KMS-11 (cell line): Measurements from ENCODE around the gene GRK4.

Experiments
- H2AFZ ChIP-seq: fragments of 200-600 bp; sonication (generic); 2 replicates; pipeline ENCODE4 v1.6.1; 2016; ENCODE audit warnings: antibody characterized with exemption, mixed run types, low read depth
- H3K27ac ChIP-seq: fragments of 200-600 bp; sonication (generic); 2 replicates; pipeline ENCODE4 v1.6.1; 2016; ENCODE audit warnings: mild to moderate bottlenecking, mixed run types
- H3K27me3 ChIP-seq: fragments of 200-600 bp; sonication (generic); 2 replicates; pipeline ENCODE4 v1.6.1; 2017; ENCODE audit warnings: mild to moderate bottlenecking, low read depth, mixed run types, moderate library complexity; ENCODE audit not compliant: insufficient read depth
- H3K36me3 ChIP-seq: fragments of 200-600 bp; sonication (generic); 2 replicates; pipeline ENCODE4 v1.6.1; 2017; ENCODE audit warnings: mild to moderate bottlenecking, mixed run types; ENCODE audit not compliant: insufficient read depth
- H3K4me1 ChIP-seq: fragments of 200-600 bp; sonication (generic); 2 replicates; pipeline ENCODE4 v1.6.1; 2016; ENCODE audit warnings: mild to moderate bottlenecking, low read depth, mixed run types; ENCODE audit not compliant: poor library complexity, severe bottlenecking
- H3K4me2 ChIP-seq: fragments of 200-600 bp; sonication (generic); 2 replicates; pipeline ENCODE4 v1.7.0; 2016; ENCODE audit warnings: mild to moderate bottlenecking, mixed run types
- H3K4me3 ChIP-seq: fragments of 200-600 bp; sonication (generic); IDR thresholded peaks from 2 replicates; pipeline ENCODE4 v1.6.1; 2017; ENCODE audit warnings: low read depth, low read length, mixed read lengths; ENCODE audit not compliant: insufficient read depth
- H3K79me2 ChIP-seq: fragments of 200-600 bp; sonication (generic); 2 replicates; pipeline ENCODE4 v1.6.1; 2016; ENCODE audit warnings: low read depth, mixed run types; ENCODE audit not compliant: insufficient read depth
- H3K9ac ChIP-seq: fragments of 200-600 bp; sonication (generic); 2 replicates; pipeline ENCODE4 v1.6.1; 2016; ENCODE audit warnings: mild to moderate bottlenecking, mixed run types
- H4K20me1 ChIP-seq: fragments of 200-600 bp; sonication (generic); 2 replicates; pipeline ENCODE4 v1.6.1; 2016; ENCODE audit warnings: mild to moderate bottlenecking, mixed run types; ENCODE audit not compliant: insufficient read depth
- TF ChIP-seq, protein P1 (sequence below): fragments of 200-600 bp; sonication (generic); conservative IDR thresholded peaks from 2 replicates; pipeline ENCODE4 v1.6.1; 2017; ENCODE audit warnings: low read depth, mild to moderate bottlenecking, antibody characterized with exemption, low read length, moderate library complexity, mixed read lengths

Gene GRK4

DNA sequence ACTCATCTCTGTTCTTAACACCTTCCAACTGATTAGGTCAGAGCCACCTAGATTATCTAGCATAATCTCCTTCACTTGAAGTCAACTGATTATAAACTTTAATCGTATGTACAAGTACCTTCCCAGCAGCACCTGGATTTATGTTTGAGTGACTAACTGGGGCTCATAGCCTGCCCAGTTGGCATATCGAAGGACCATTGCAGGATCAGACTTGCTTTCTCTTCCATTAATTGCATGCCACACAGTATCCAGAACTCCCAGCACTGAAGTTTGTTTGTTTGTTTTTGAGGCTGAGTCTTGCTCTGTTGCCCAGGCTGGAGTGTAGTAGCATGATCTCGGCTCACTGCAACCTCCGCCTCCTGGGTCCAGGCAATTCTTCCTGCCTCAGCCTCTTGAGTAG is 27.9 kb downstream of the GRK4 start:
- no peaks in the 10 kb centered on the region for H3K36me3 ChIP-seq
- H3K4me3 ChIP-seq = no peak overlapping the region
- TF ChIP-seq, protein P1, sequence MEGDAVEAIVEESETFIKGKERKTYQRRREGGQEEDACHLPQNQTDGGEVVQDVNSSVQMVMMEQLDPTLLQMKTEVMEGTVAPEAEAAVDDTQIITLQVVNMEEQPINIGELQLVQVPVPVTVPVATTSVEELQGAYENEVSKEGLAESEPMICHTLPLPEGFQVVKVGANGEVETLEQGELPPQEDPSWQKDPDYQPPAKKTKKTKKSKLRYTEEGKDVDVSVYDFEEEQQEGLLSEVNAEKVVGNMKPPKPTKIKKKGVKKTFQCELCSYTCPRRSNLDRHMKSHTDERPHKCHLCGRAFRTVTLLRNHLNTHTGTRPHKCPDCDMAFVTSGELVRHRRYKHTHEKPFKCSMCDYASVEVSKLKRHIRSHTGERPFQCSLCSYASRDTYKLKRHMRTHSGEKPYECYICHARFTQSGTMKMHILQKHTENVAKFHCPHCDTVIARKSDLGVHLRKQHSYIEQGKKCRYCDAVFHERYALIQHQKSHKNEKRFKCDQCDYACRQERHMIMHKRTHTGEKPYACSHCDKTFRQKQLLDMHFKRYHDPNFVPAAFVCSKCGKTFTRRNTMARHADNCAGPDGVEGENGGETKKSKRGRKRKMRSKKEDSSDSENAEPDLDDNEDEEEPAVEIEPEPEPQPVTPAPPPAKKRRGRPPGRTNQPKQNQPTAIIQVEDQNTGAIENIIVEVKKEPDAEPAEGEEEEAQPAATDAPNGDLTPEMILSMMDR = no peak
- H3K79me2 ChIP-seq = no peaks in the 10 kb centered on the region
- H3K27me3 ChIP-seq = no peaks in the 10 kb centered on the region
- no peak overlapping the region for H3K27ac ChIP-seq
- H4K20me1 ChIP-seq = no peaks in the 10 kb centered on the region
- H2AFZ ChIP-seq = no peak overlapping the region
- no peak overlapping the region for H3K4me2 ChIP-seq
- no peak overlapping the region for H3K9ac ChIP-seq
- no peaks in the 10 kb centered on the region for H3K4me1 ChIP-seq

DNA sequence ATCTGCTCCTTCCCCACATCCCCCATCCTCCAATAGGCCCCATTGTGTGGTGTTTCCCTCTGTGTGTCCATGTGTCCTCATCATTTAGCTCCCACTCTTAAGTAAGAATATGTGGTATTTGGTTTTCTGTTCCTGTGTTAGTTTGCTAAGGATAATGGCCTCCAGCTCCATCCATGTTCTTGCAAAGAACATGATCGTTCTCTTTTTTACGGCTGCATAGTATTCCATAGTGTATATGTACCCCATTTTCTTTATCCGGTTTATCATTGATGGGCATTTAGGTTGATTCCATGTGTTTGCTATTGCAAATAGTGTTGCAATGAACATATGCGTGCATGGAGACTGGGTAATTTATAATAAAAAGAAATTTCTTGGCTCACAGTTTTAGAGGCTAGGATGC is 31.5 kb downstream of the GRK4 start:
- Histone ChIP-seq H3K27me3 (no peaks in the 10 kb centered on the region), H3K9ac (no peak overlapping the region), H3K36me3 (no peaks in the 10 kb centered on the region), H3K27ac (no peak overlapping the region), H4K20me1 (no peaks in the 10 kb centered on the region), H3K79me2 (no peaks in the 10 kb centered on the region), H3K4me3 (no peak overlapping the region), H3K4me1 (no peaks in the 10 kb centered on the region), H2AFZ (no peak overlapping the region), H3K4me2 (no peak overlapping the region)
- TF ChIP-seq, protein P1 = no peak

DNA sequence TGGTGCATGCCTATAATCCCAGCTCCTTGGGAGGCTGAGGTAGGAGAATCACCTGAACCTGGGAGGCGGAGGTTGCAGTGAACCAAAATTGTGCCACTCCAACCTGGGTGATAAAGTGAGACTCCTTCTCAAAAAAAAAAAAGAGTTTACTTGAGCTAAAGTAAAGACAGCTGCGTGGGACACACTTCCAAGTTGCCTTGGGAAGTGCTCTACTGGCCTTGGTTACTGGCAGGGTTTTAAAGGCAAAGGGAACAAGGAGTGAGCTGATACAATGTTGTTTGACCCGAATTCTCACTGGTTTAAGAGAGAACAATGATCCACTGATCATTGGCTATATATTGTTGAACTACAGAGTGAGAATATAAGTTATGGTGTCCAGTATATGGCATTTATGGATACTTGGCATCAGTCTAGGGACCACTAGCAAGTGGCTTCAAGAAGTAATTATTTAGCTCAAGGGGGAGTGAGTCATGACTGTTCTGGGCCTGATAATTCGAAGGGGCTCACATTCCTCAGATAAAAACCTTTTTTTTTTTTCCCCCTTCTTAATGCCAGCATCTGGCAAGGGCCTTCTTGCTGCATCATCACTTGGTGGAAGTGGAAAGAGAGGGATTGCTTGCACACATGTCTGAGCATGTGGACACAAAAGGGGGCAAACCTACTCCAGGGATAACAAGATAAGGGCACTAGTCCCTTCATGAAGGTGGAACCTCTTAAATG is 32.3 kb downstream of the GRK4 start:
- H3K27ac ChIP-seq = no peak overlapping the region
- no peaks in the 10 kb centered on the region for H3K79me2 ChIP-seq
- H3K27me3 ChIP-seq = no peaks in the 10 kb centered on the region
- H3K4me1 ChIP-seq = no peaks in the 10 kb centered on the region
- H2AFZ ChIP-seq = no peak overlapping the region
- no peak overlapping the region for H3K4me3 ChIP-seq
- TF ChIP-seq, protein P1 = no peak
- no peak overlapping the region for H3K4me2 ChIP-seq
- no peak overlapping the region for H3K9ac ChIP-seq
- H3K36me3 ChIP-seq = no peaks in the 10 kb centered on the region
- no peaks in the 10 kb centered on the region for H4K20me1 ChIP-seq

DNA sequence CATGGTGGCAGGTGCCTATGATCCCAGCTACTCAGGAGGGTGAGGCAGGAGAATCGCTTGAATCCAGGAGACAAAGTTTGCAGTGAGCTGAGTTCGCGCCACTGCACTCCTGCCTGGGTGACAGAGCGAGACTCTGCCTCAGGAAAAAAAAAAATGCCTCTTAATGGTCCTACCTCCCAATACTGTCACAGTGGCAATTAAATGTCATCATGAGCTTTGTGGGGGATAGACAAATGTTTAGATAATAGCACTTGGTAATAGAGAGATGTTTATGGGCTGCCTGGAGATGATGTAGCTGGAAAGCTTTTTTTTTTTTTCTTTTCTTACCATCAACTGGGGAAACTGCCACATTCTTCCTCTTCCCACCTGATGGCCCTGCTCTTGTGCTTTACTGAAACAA is 33.0 kb downstream of the GRK4 start:
- Histone ChIP-seq H3K36me3 (no peaks in the 10 kb centered on the region), H3K4me2 (no peak overlapping the region), H3K4me3 (no peak overlapping the region), H2AFZ (no peak overlapping the region), H3K27ac (no peak overlapping the region), H3K79me2 (no peaks in the 10 kb centered on the region), H4K20me1 (no peaks in the 10 kb centered on the region), H3K9ac (no peak overlapping the region), H3K27me3 (no peaks in the 10 kb centered on the region), H3K4me1 (no peaks in the 10 kb centered on the region)
- TF ChIP-seq, protein P1 = no peak
